Measurements from ENCODE around the gene KSR1. TPM values are rescaled to one million over a fixed set of nuclear protein-coding genes. Genes with fewer than 3 reads are reported as not detected.
"Not testable (repeated sequence)": the region's sequence is repeated elsewhere in the genome, so short reads cannot be mapped to it uniquely, and the experiment has no call there.

Gene KSR1
- total RNA-seq, 1 experiment from 2014 or later = 19.1 TPM

DNA sequence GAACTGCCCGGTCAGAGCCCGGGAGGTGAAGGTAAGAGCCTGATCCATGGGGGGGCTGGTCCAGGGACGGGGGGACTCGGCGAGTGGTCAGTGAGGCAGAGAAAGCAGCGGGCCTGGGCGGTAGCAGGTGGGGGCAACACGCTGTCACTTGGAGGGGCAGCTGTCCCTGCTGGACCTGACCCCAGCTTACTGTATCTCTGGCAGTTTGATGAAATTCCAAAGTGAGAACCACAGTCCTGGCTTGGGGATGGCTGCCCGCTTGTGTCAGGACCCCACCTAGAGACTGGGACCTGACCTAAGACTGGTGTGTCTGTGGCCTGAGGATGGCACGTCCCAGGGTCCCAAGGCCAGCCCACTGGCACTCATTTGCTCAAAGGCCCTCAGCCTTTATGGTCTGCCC is 35.1 kb upstream of the KSR1 start:
- Histone ChIP-seq H3K27ac (no peak overlapping the region), H3F3A (ENCODE audit: insufficient read depth, low read depth) (no peaks in the 10 kb centered on the region), H4K20me1 (ENCODE audit: insufficient read depth) (no peaks in the 10 kb centered on the region), H3K4me1 (replicated peaks; ENCODE audit: insufficient read depth) (no peaks in the 10 kb centered on the region), H3K36me3 (ENCODE audit: low read depth) (no peaks in the 10 kb centered on the region), H3K9me3 (ENCODE audit: insufficient read depth, low read depth) (no peaks in the 10 kb centered on the region), H3K4me2 (no peak overlapping the region), H3K79me2 (ENCODE audit: low read depth) (no peaks in the 10 kb centered on the region), H2AFZ (no peak overlapping the region), H3K4me3 (no peak overlapping the region), H3K27me3 (ENCODE audit: insufficient read depth, low read depth) (no peaks in the 10 kb centered on the region), H3K9me2 (ENCODE audit: insufficient read depth) (no peaks in the 10 kb centered on the region)
- intact Hi-C loops (cut with micrococcal nuclease; ENCODE audit: unreplicated experiment) = no loop called here
- no TSS peak for BruUV-seq (replicated peaks)
- TF ChIP-seq, protein P1, sequence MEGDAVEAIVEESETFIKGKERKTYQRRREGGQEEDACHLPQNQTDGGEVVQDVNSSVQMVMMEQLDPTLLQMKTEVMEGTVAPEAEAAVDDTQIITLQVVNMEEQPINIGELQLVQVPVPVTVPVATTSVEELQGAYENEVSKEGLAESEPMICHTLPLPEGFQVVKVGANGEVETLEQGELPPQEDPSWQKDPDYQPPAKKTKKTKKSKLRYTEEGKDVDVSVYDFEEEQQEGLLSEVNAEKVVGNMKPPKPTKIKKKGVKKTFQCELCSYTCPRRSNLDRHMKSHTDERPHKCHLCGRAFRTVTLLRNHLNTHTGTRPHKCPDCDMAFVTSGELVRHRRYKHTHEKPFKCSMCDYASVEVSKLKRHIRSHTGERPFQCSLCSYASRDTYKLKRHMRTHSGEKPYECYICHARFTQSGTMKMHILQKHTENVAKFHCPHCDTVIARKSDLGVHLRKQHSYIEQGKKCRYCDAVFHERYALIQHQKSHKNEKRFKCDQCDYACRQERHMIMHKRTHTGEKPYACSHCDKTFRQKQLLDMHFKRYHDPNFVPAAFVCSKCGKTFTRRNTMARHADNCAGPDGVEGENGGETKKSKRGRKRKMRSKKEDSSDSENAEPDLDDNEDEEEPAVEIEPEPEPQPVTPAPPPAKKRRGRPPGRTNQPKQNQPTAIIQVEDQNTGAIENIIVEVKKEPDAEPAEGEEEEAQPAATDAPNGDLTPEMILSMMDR (conservative IDR thresholded peaks at IDR 0.05) = no peak
- no peak for TF ChIP-seq EZH2 (IDR thresholded peaks at IDR 0.05; ENCODE audit: low read depth)
- POLR2A ChIA-PET (ENCODE audit: unreplicated experiment) = no interaction called here
- DNase-seq = no peak
- CTCF ChIA-PET = no interaction called here

DNA sequence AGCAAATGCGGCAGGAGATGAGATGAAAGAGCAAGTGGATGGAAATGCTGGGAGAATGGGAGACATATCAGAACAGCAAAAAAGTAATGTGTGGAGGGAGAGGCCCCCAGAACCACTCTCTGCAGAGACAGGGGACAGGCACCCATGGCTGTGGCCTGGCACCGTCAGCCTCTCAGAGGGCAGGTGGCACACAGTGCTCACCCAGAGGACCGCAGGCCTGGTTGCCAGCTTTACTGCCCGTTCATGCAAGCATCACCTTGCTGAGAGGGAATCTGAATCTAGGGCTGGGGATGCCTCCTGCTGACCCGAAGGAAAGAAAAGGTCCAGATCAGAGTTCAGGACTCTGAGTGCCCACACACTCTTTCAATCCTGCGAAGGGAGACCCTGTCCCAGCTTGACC is 34.6 kb upstream of the KSR1 start:
- H3K36me3 ChIP-seq (ENCODE audit: low read depth); H3K27me3 ChIP-seq (ENCODE audit: insufficient read depth, low read depth); H3K4me3 ChIP-seq; H3K79me2 ChIP-seq (ENCODE audit: low read depth); H3K27ac ChIP-seq; POLR2A ChIA-PET (ENCODE audit: unreplicated experiment); H3K4me2 ChIP-seq; H2AFZ ChIP-seq; DNase-seq; intact Hi-C loops (cut with micrococcal nuclease; ENCODE audit: unreplicated experiment); H4K20me1 ChIP-seq (ENCODE audit: insufficient read depth); H3F3A ChIP-seq (ENCODE audit: insufficient read depth, low read depth); H3K9me3 ChIP-seq (ENCODE audit: insufficient read depth, low read depth); BruUV-seq (replicated peaks); H3K9me2 ChIP-seq (ENCODE audit: insufficient read depth); CTCF ChIA-PET; H3K4me1 ChIP-seq (replicated peaks; ENCODE audit: insufficient read depth): not testable (repeated sequence)

DNA sequence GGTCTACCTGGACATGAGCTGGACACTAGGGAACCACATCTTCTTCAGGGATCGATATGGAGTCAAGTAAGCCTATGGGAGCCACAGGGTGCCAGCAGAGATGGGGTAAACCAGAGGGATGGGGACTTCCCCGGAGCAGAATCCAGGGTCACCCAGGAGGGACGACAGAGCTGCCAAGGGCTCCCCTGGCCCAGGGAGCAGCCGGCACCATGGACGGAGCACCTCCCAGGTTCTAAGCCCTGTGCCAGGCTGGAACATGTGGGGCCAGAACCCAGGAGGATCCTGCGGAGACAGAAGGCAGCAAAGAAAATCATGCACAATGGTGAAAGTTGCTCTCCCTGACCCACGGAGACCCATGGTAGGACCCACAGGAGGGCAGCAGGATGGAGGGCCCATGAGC is 33.6 kb upstream of the KSR1 start:
- CTCF ChIA-PET = no interaction called here
- Histone ChIP-seq H3K9me2 (ENCODE audit: insufficient read depth) (no peaks in the 10 kb centered on the region), H3K4me3 (no peak overlapping the region), H3K9me3 (ENCODE audit: insufficient read depth, low read depth) (no peaks in the 10 kb centered on the region), H3F3A (ENCODE audit: insufficient read depth, low read depth) (no peaks in the 10 kb centered on the region), H3K27me3 (ENCODE audit: insufficient read depth, low read depth) (no peaks in the 10 kb centered on the region), H4K20me1 (ENCODE audit: insufficient read depth) (no peaks in the 10 kb centered on the region), H3K4me1 (replicated peaks; ENCODE audit: insufficient read depth) (no peaks in the 10 kb centered on the region), H3K36me3 (ENCODE audit: low read depth) (no peaks in the 10 kb centered on the region), H3K79me2 (ENCODE audit: low read depth) (no peaks in the 10 kb centered on the region), H3K4me2 (no peak overlapping the region), H2AFZ (no peak overlapping the region), H3K27ac (no peak overlapping the region)
- BruUV-seq (replicated peaks) = no TSS peak
- DNase-seq = no peak
- intact Hi-C loops (cut with micrococcal nuclease; ENCODE audit: unreplicated experiment) = no loop called here
- TF ChIP-seq EZH2 (IDR thresholded peaks at IDR 0.05; ENCODE audit: low read depth) = no peak
- TF ChIP-seq, protein P1 (conservative IDR thresholded peaks at IDR 0.05) = no peak
- POLR2A ChIA-PET (ENCODE audit: unreplicated experiment) = no interaction called here

DNA sequence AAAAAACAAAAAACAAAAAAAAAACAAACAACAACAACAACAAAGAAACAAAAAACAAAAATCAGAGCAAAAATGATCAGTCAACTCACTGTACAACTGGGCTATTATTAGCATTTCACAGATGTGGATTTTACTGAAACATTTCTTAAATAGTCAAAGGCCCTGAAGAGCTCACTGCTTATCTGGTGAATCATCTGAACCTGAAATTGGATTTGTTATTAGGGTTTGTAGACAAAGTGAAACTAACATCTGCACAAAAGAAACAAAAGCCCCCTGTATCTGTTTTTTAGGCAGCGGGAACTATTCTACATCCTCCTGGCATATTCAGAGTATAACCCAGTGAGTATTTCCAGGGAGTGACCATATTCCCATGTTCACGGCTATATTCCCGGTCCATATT is 32.6 kb upstream of the KSR1 start:
- Histone ChIP-seq H3K9me2 (ENCODE audit: insufficient read depth) (no peaks in the 10 kb centered on the region), H3K27ac (no peak overlapping the region), H3K9me3 (ENCODE audit: insufficient read depth, low read depth) (no peaks in the 10 kb centered on the region), H3F3A (ENCODE audit: insufficient read depth, low read depth) (no peaks in the 10 kb centered on the region), H3K79me2 (ENCODE audit: low read depth) (no peaks in the 10 kb centered on the region), H3K4me2 (no peak overlapping the region), H3K4me3 (no peak overlapping the region), H3K27me3 (ENCODE audit: insufficient read depth, low read depth) (no peaks in the 10 kb centered on the region), H4K20me1 (ENCODE audit: insufficient read depth) (no peaks in the 10 kb centered on the region), H3K4me1 (replicated peaks; ENCODE audit: insufficient read depth) (no peaks in the 10 kb centered on the region), H3K36me3 (ENCODE audit: low read depth) (no peaks in the 10 kb centered on the region), H2AFZ (no peak overlapping the region)
- POLR2A ChIA-PET (ENCODE audit: unreplicated experiment) = no interaction called here
- intact Hi-C loops (cut with micrococcal nuclease; ENCODE audit: unreplicated experiment) = no loop called here
- no peak for DNase-seq
- BruUV-seq (replicated peaks) = no TSS peak
- no peak for TF ChIP-seq EZH2 (IDR thresholded peaks at IDR 0.05; ENCODE audit: low read depth)
- TF ChIP-seq, protein P1 (conservative IDR thresholded peaks at IDR 0.05) = no peak
- CTCF ChIA-PET = no interaction called here
